CD4-positive, alpha-beta T cell treated with Interleukin-6 at 100 ng/mL for 8 hours (primary cell): Measurements from ENCODE around the gene ASS1.
"Not testable (repeated sequence)": the region's sequence is repeated elsewhere in the genome, so short reads cannot be mapped to it uniquely, and the experiment has no call there.

Source experiments
- DNase-seq: peaks from one replicate; pipeline ENCODE4 v3.0.0-alpha.2; 2020; ENCODE audit warnings: mixed read lengths, low spot score

Gene ASS1

GRCh38 chr9:130434656-130435055, 10.1 kb upstream of the ASS1 start:
- DNase-seq: not testable (repeated sequence)

GRCh38 chr9:130437011-130437789, 7.6 kb upstream of the ASS1 start:
- no peak for DNase-seq

DNA sequence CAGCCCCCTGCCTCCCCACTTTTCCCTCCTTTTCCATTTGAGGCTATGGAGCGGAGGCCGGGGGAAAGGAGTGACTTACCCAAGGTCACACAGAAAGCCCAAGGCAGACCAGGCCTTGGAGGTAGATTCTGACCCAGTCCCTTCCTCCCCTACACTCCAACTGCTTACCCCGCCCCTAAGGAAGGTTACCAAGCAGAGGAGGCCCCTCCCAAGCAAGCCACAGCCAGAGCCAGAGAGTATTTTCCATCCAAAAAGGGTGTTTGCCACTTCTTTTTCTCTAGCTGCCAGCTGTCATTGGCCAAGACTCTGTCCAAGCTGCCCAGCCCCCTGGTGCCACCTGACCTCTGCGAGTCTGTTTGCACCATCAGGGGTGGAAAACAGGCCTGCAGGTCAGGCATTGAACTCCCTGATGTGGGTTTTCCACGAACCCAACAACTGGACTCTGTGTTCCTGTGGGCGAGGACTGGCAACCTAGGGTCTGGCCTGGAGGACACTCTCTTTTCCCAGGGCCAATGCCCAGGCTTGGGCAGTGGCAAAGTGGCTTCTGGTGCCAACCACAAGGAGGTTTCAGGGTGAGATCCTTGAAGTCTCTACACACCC, 6.3 kb upstream of the ASS1 start:
- DNase-seq: no peak

- DNase-seq: no peak
These were observed 3.7 kb upstream of the ASS1 start for GRCh38 chr9:130441031-130441430.

DNA sequence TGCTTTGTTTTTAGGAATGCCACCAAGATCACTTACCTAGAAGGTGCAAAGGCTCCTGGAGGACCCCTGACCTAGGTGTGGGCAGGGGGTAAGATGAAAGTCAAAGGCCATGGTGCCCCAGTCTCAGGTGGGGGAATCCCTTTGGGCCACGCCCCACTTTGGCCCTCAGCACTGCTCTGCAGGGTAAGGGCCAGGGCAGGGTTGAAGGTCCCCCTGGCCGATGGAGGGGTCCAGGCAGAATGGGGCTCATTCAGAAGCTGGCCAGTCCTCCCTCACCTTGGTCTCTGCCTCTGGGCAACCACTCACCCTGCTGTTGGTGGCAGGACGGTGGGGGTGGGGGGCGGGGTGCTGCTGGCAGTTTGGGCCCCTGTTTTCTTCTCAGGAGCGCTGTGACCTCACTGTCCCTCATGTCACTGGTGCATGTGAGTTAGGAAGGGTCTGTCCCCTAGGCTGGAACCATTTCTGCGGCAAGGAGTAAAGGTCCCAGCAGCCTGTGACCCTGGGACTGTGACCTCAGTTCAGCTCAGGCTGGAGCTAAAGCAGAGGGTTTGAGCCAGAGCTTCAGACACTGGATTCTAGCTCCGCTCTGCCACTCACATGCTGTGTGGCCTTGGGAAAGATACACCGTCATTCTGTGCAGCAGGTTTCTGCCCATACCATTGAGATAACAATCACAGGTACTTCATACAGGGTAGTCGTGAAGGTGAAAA, 1.9 kb upstream of the ASS1 start:
- no peak for DNase-seq

GRCh38 chr9:130443456-130443801, 1.3 kb upstream of the ASS1 start:
- DNase-seq: no peak

GRCh38 chr9:130443840-130444492, 795 bp upstream of the ASS1 start:
- DNase-seq: no peak

DNA sequence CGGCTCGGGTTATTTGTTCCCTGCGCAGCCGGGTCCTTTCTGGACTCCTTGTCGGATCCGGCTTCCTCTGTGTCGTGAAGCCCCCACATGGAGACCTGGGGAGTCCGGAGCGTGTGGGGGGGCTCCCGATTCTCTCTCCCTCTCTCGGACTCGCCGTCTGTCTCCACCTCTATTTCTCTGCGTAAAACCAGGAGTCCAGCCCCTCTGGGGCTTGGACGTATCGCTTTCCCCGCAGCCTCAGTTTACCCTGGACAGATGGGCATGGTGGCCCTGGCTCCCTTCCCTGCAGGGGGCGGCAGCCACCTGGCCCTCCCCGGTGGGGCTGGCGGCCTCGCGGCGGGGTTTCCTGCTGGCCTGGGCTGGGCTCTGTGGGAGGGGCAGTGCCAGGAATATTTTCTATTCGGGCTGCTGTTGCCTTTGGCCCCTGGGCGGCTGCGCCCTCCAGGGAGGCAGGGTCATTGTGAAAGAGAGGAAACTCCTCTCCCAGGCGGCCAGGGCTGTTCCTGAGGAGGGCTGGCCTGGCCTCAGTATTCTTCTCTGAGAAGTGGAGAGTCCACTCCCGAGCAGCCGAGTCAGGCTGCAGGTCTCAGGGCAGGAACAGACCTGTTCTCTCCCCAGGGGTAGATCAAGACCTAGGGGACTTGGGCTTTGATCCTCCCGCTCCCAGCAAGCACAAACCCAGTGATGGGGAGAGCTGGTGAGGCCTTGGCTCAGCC, 665 bp downstream of the ASS1 start:
- DNase-seq: no peak

- DNase-seq: no peak
These were observed 1.5 kb downstream of the ASS1 start for GRCh38 chr9:130446101-130446861.

GRCh38 chr9:130447193-130447816, 2.5 kb downstream of the ASS1 start:
- no peak for DNase-seq

GRCh38 chr9:130448035-130448624, 3.4 kb downstream of the ASS1 start:
- DNase-seq: no peak

DNA sequence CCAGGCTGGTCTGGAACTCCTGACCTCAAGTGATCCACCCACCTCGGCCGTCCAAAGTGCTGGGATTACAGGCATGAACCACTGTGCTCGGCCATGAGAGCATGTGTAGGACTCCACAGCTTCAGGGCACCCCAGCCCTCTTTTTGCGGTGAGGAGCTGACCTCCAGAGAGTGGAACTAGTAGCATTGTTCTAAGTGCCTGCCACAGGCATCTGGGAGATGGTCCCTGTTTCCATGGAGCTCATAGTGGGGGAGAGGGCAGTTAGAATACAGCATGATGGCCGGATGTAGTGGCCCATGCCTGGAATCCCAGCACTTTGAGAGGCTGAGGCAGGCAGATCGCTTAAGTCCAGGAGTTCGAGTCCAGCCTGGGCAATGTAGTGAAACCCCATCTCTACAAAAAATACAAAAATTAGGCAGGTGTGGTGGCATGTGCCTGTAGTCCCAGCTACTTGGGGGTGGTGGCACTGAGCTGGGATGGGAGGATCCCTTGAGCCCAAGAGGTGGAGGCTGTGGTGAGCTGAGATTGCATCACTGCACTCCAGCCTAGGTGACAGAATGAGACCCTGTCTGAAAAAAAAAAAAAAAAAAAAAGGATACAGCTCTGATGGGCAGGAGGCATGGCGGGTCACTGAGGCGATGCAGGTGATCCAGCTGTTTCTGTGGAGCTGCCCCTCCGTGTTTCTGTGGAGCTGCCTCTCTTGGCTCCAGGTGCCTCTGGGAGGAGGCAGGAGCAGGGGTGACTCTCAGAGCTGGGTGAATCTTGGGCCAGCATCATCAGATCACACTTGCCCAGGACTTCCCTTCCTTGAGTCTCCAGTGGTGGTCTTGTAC, 4.2 kb downstream of the ASS1 start:
- DNase-seq: no peak

- no peak for DNase-seq
These were observed 5.7 kb downstream of the ASS1 start for GRCh38 chr9:130450344-130451003.

GRCh38 chr9:130451004-130451390, 6.2 kb downstream of the ASS1 start:
- DNase-seq: no peak

GRCh38 chr9:130451509-130452388, 7.0 kb downstream of the ASS1 start:
- DNase-seq: no peak

DNA sequence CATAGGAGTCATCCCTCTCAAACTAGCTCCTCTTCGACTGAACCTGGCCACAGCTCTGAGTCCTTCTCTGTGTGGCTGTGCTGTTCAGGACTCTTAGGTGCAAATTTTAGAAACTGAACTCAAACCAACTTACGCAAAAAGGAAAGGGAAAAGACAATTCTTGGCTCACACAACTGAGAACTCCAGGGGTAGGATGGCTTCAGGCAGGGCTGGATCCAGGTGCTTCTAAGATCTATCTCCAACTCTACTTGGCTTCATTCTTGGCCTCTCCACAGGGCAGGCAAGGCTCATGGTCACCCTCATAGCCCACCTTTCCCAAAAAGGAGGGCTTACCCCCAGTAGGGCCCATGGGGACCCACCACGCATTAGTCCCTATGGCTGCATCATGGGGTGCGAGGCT, 8.1 kb downstream of the ASS1 start:
- DNase-seq: no peak

DNA sequence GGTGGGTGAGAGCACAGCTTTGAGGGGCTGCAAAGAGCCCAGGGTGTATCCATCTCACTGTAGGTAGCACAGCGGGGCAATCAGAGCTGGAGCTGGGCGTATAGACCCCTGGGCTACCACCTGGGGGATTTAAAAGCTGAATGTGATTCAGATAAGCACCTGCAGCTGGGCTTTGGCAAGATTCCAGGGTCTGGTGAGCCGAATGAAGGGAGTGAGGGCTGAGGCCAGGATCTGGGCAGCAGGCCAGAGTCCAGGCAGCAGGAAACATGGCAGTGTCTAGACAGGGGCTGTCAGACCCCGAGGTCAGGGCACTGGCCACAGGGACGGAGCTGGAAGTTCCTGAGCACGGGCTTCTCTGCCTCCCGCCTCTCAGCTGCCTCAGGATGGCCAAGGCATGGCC, 8.7 kb downstream of the ASS1 start:
- DNase-seq: no peak
